ENCODE measurements around the gene VPS52.

The VPS52 gene

GRCh38 chr6:33212857-33213165 is 58.9 kb downstream of the VPS52 start:
- DNase-seq (ENCODE audit: low read depth), result no peak
- H3K4me3 ChIP-seq (ENCODE audit: low read length), result peak overlapping the region; percentile 53
- no peak for TF ChIP-seq CTCF (conservative IDR thresholded peaks at IDR 0.05; ENCODE audit: low read depth, low read length)

- no peak overlapping the region for H3K4me3 ChIP-seq (ENCODE audit: low read length)
- DNase-seq (ENCODE audit: low read depth), result no peak
- no peak for TF ChIP-seq CTCF (conservative IDR thresholded peaks at IDR 0.05; ENCODE audit: low read depth, low read length)
Observed at GRCh38 chr6:33211666-33212422, 59.8 kb downstream of the VPS52 start.

GRCh38 chr6:33211136-33211535 is 60.5 kb downstream of the VPS52 start:
- TF ChIP-seq CTCF (conservative IDR thresholded peaks at IDR 0.05; ENCODE audit: low read depth, low read length), result no peak
- no peak for DNase-seq (ENCODE audit: low read depth)
- H3K4me3 ChIP-seq (ENCODE audit: low read length), result no peak overlapping the region

GRCh38 chr6:33209856-33210255 is 61.8 kb downstream of the VPS52 start:
- no peak for TF ChIP-seq CTCF (conservative IDR thresholded peaks at IDR 0.05; ENCODE audit: low read depth, low read length)
- DNase-seq (ENCODE audit: low read depth), result no peak

GRCh38 chr6:33208091-33208967 is 63.3 kb downstream of the VPS52 start, which contains the start of gene RING1:
RING1 (plus strand) TSS chr6:33208500; CDS start chr6:33208823, 323 bp downstream.
- H3K4me3 ChIP-seq (ENCODE audit: low read length), result peak within 1 kb of the TSS; percentile 87
- DNase-seq (ENCODE audit: low read depth), result no peak
- no peak for TF ChIP-seq CTCF (conservative IDR thresholded peaks at IDR 0.05; ENCODE audit: low read depth, low read length)

More at GRCh38 chr6:33209856-33210255, 61.8 kb downstream of the VPS52 start:
- H3K4me3 ChIP-seq (ENCODE audit: low read length), result no peak overlapping the region

GRCh38 chr6:33207552-33208090 is 64.1 kb downstream of the VPS52 start:
- TF ChIP-seq CTCF (conservative IDR thresholded peaks at IDR 0.05; ENCODE audit: low read depth, low read length), result no peak
- DNase-seq (ENCODE audit: low read depth), result no peak
- H3K4me3 ChIP-seq (ENCODE audit: low read length), result peak overlapping the region; percentile 87

Data from retinal pigment epithelial cell (primary cell).